Skin of body (tissue), 2 donors: ENCODE results near the gene MVK. TPM values are rescaled to one million over a fixed set of nuclear protein-coding genes. Genes with fewer than 3 reads are reported as not detected.

Experiments used
- DNase-seq: peaks from one replicate; lab custom pipeline; 2025; lab: John Stamatoyannopoulos, UW
- total RNA-seq: library from RNA; depleted of rRNA; stranded (reverse); fragments of >200 nt; gene quantifications from one replicate; pipeline ENCODE4 v1.2.3, GENCODE V29; 2014

MVK gene
- total RNA-seq, 1 donor from 2014 or later, result 12.3 TPM

DNA sequence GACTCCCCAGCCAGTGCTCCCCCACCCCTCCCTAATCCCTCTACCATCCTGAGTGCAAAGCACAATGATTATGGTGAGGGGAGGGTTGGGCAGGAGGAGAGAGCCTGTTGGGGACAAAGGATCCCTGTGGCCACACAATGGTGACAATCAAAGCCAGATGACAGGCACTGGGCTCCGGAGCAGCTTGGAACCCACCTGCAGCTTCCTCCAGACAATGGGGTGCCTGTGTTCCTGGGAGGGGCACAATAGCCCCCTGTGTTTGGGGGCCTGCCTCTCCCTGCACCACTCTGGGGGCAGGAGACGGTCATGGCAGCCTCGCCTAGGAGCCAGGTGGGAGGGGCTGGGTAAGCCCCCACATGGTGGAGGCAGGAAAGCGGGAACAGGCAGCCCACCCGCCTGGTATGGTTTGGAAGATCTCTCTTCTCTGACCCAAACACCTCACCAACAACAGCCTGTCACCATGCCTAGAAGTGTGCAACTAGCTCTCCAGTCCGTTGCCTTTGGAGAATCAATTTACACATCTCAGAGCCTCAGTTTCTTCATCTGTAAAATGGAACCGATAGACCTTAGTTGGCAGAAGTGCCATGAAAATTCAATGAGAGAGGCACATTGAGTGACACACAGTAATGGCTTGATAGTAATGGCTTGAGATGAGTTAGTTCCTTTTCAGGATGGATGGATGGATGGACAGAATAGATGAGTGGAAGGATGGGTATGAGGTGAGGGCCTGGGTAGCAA, 53.0 kb downstream of the MVK start:
- DNase-seq, result no peak

DNA sequence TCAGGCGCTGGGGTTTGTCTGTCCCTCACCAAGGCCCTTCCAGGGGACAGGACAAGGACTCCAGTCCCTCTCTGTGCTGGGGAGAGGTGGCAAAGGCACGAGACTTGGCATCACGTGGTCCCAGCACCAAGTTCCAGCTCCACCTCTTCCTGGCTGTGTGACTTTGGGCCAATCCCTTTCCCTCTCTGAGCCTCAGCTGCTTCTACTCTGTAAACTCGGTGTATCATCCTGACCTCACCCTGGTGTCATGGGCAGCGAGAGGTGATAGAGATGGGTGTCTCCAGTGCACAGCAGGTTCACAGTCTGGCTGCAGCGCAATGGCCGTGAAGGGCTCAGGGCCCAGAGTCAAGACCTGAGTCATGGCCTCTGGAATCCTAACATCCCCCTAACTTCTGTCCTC, 54.0 kb downstream of the MVK start:
- no peak for DNase-seq

DNA sequence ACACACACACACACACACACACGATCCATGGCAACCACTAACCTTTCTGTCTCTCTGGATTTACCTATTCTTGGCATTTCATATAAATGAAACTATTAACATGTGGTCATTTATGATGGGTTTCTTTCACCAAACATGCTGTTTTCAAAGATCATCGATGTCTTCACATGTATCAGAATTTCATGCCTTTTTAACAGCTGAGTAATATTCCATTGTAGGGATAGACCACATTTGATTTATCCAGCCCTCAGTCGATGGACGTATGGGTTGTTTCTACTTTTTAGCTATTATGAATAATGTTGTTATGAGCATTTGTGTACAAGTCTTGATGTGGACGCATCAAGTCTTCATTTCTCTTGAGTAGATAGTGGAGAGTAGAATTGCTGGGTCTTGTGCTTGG, 56.5 kb downstream of the MVK start:
- no peak for DNase-seq

DNA sequence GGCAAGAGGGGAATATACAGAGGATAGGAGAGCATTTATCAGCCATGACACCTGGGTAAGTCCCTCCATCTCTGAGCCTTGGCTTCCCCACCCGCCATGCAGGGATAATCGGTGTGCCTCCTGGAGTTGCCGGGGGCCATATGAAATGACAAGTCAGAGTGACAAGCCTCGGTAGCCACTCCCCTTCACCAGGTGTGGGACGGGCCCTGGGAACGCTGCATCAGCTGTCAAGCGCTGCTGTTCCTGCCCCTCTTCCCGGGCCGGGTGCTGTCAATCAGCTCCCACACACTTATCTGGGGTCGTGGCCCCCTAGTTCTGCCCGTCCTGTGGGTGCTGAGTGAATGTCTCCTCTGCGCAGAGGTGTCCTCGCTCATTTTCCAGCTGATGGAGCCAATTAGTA, 57.2 kb downstream of the MVK start:
- no peak for DNase-seq

DNA sequence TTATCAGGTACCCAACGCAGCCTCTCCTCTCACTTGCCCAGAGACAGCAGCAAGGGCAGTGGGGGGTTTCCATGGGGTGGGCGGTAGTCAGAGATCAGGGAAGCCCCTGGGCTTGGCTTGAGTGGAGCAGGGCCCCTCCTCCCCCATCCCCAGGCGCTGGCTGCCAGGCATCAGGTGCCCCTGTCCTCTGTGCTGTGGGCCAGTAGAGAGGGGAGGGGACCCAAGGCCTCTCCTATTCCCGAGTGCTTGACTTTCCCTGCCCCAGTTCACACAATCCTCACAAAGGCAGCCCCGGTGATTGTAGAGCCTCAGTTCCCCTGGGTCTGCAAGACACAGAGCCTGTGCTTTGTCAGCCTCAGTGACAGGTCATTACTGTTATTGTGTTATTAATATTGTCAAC, 57.7 kb downstream of the MVK start:
- no peak for DNase-seq

DNA sequence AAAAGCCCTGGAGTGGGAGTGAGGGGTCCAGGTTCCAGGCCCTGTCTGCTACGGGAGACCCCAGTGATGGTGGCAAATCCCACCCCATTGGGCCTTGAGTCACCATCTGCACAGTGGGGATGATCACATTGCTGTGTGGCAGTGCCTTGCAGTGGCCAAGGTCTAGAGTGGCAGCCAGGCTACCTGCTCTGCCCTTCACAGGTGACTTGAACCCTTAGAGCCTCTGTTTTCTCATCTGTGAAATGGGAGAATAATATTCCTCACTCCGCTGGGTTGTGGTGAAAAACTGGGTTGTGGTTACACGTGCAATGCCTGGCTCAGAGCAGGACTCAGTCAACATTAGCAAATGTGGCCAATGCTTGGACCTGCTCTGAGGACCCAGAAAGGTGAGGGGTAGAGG, 58.2 kb downstream of the MVK start:
- DNase-seq, result no peak

DNA sequence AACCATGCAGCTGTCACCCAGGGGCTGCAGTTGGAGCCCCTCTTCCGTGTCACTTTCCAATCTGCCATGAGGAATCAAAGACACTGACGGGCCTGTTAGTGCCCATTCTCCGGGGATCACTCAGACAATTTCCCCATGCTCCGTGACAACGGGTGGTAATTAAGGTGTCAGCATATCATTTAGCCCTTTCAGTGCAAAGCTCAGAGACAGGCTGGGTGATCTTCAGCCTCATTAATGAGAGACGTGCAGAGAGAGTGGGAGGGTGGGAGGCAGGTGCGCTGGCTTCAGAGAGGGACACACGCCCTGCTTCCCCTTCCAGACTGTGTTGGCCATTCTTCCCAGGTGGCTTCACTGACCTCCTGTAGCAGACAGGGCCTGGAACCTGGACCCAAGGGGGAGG, 58.7 kb downstream of the MVK start:
- no peak for DNase-seq

DNA sequence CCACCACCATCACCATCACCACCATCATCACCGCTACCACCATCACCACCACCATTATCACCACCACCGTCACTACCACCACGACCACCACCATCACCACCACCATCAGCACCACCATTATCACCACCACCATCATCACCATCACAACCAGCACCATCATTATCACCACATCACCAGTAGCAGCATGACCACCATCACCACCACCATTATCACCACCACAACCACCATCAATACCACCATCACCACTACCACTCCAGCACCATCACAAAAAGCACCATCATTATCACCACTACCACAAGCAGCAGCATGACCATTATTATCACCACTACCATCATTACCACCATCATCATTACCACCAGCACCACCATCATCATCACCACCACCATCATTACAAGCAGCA, 62.1 kb downstream of the MVK start:
- no peak for DNase-seq

DNA sequence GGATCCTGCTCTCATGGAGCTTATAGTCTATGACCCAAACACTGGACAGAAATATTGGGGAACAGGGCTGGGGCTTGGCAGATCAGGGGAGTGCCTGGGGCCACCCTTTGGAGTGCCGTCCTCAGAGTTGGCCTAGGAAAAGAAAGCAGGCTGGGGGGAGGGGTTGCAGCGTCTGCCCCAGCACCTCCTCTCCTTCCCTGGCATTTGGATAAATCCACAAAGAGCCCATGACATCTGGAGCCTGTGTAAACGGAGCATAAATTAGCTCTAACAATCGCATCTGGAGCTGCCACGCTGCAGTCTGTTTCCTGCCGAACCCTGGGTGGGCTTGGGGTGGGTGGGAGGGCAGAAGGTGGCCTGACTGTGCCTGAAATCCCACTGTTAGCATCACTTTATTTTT, 63.8 kb downstream of the MVK start:
- peak; percentile 33 for DNase-seq

DNA sequence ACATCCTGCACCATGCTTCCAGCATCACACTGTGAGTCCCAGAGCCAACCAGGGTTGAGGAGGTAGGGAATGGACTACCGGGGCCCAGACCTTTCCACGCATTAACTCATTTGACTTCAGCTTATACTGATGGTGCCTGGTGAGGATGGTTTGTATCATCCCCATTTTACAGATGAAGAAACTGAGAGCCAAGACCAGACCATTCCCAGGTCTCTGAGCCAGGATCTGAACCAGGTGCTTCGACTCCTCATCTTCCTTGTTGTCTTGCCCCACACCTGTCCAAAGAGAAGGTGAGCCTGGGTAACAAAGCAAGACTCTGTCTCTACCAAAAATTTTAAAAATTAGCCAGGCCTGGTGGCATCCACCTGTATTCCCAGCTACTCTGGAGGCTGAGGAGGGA, 64.4 kb downstream of the MVK start:
- no peak for DNase-seq

DNA sequence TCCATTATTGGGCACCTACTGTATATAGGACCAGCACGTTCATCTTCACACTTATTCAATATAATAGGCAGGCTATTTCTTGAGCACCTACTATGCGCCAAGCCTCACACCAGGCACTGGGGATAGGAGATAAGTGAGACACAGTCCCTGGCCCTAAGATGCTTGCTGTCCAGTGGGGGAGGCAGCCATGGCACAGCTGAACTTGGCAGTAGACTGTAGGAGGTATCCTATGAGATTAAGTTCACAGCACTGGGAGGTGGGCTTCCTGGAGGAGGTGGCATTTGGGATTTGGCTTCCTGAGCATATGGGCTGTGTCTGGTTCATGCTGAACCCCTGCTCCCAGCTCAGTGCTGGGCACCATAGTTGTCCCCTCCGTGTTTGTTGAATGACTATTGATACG, 65.1 kb downstream of the MVK start:
- DNase-seq, result no peak

DNA sequence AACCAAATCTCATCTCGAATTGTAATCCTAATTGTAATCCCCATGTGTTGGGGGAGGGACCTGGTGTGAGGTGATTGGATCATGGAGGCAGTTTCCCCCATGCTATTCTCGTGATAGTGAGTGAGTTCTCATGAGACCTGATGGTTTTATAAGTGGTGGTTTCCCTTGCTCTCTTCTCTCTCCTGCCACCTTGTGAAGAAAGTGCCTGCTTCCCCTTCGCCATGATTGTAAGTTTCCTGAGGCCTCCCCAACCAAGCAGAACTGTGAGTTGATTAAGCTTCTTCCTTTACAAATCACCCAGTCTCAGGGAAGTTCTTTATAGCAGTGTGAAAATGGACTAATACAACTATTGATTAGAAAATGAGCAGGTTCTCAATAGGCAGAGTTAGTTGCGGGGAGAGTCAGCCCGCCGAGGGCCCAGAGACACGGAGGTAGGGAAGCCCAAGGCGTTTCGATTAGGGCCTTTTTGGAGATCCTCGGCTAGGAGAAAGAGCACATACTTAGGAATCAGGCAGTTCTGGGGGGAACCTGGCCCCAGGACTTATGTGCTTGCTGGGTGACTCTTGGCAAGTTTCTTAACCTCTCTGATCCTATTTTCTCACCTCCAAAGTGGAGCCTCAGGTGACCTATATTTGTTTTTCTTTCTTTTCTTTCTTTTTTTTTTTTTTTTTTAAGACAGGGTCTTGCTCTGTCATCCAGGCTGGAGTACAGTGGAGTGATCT, 65.7 kb downstream of the MVK start:
- DNase-seq, result no peak

DNA sequence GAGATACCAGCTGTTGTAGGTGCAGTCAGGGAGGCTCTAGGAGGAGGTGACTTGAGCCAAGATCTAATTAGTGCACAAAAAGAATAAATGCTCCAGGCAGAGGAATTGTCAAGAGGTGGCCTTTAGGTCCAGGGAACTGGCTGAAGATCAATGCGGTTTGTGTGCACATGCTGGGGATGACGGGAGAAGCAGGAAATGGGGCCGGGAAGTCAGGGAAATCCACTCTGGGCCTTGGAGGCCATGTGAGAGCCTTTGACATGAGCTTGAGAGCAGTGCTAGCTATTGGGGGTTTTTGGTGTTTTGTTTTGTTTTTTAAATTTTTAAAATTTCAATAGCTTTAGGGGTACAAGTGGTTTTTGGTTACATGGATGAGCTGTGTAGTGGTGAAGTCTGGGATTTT, 67.4 kb downstream of the MVK start:
- DNase-seq, result no peak

DNA sequence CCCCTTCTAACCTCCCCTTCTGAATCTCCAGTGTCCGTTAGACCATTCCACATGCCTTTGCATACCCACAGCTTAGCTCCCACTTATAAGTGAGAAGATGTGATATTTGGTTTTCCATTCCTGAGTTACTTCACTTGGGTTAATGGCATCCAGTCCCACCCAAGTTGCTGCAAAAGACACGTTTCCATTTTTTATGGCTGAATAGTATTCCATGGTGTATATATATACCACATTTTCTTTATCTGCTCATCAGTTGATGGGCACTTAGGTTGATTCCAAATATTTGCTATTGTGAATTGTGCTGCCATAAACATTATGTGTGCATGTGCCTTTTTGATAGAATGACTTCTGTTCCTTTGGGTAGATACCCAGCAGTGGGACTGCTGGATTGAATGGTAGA, 67.8 kb downstream of the MVK start:
- DNase-seq, result no peak

DNA sequence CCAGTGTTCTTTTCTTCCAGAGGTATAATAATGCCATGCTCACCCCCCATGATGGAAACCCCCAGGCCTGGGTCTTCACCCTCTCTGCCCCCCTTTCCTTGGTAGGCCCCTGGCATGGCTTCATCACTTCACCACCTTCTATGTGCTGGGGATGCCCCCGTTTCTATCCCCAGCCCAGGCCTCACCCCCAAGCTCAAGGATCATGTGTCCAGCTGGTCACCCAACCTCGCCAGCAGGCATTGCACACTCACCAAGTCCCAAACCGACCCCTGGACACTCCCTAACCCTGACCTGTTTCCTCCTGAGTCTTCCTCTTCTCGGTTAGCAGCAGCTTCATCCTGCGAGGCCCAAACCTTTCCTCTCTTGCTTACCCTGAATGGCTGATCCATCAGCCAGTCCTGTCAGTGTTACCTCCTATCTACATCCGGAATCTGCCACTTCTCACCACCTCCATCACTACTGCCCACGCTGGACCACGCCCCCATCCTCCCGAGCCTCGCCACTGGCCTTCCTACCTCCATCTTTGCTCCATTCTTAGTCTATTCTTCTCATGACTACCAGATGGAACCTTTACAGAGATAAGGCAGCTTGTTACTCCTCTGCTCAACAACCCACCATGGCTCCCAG, 69.0 kb downstream of the MVK start:
- no peak for DNase-seq

DNA sequence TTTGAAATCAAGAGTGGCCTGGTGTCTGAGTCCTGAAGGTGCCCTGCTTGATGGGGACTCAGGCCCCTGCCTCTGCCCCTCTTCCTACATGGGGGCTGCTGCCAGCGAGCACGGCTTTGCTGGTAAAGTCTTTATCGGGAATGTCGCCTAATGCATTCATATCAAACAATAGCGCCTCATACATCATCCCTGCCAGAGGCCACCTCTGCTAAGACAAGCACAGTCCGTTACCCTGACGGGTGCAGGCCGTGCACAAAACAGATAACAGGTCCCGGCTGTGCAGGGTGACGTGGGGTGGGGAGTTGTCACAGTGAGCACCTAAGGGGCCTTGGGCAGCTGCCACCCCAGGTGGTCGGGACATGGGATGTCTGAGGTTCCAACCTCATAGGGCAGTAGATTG, 71.6 kb downstream of the MVK start:
- DNase-seq, result no peak

DNA sequence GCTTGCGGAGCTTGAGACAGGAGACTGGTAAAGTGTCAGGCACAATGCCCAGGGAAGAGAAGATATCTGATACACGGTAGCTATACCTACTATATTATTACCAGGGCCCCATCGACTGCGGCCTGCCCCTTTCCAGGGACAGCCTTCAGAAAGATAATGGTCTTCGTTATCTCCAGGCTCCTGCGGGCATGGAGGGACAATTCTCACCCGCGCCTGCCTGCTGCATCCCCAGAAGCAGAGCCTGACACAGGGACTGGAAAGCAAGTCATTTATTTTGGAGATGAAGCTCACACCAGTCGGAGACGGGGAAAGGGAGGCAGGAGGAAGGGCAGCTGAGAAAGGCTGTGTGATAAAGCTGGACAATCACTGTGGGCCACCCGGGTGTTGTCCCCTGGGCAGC, 72.1 kb downstream of the MVK start:
- DNase-seq, result no peak

Other genes with a start within 250 kb of the MVK start
- gene MYO1H, start 225.9 kb upstream of the MVK start, total RNA-seq, result 2.4 TPM
- 33.4 TPM for gene KCTD10, start 96.5 kb upstream of the MVK start, total RNA-seq
- gene UBE3B, start 96.2 kb upstream of the MVK start, total RNA-seq, result 28.2 TPM
- 17.9 TPM for gene MMAB, start 290 bp upstream of the MVK start, total RNA-seq
- 1.4 TPM for gene FAM222A, start 140.0 kb downstream of the MVK start, total RNA-seq